ENCODE results near the gene FAM168A. TPM values are rescaled to one million over a fixed set of nuclear protein-coding genes. Genes with fewer than 3 reads are reported as not detected.

FAM168A gene
- total RNA-seq, 4 donors from 2014 or later: 22.2 to 35.7 (median 30.4) TPM

DNA sequence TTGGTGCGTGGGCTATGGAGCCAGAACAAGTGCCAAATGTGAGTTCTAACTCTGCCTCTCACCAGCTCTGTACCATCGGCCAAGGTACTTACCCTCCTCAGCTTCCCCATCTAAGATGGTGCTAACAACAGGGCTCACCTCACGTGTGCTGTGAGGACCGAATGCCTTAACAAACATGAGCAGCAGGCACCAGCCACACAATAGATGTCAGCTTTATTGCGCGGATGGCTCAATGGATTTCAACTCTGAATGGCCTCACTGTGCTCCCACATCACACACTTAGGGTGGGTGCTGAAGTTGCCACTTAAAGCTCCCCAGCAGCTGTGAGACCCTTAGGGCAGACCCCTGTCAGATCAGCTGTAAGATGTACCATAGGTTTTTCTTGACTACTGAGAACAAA is 197.6 kb downstream of the FAM168A start:
- peaks cover 0 to 2% (median 0%) of the 10 kb centered on the region in 3 donors for H3K36me3 ChIP-seq
- H3K27me3 ChIP-seq: no peaks in the 10 kb centered on the region
- no peak overlapping the region for H3K4me3 ChIP-seq
- DNase-seq: no peak
- TF ChIP-seq CTCF (IDR thresholded peaks at IDR 0.05): no peak
- TF ChIP-seq POLR2A (IDR thresholded peaks at IDR 0.05): no peak
- no peak overlapping the region for H3K27ac ChIP-seq
- no peaks in the 10 kb centered on the region for H3K4me1 ChIP-seq
- no peaks in the 10 kb centered on the region for H3K9me3 ChIP-seq

DNA sequence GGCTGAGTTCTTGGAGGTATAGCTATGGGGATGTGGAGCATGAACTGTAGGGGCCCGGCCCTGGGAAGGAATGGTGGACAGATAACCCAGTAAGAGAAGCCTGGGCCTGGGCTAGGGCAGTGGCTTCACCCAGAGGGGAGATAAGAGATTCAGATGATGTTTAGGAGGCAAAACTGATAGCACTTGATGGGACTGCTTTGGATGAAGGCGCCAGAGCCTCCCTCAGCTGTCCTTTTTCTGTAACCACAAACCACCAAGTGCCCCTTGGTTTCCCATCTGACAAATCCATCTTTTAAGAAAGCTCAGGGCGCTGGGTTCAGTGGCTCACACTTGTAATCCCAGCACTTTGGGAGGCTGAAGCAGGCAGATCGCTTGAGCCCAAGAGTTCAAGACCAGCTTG is 198.3 kb downstream of the FAM168A start:
- H3K4me1 ChIP-seq: no peaks in the 10 kb centered on the region
- no peak overlapping the region for H3K27ac ChIP-seq
- TF ChIP-seq CTCF (IDR thresholded peaks at IDR 0.05): no peak
- no peak for TF ChIP-seq POLR2A (IDR thresholded peaks at IDR 0.05)
- no peaks in the 10 kb centered on the region for H3K9me3 ChIP-seq
- no peaks in the 10 kb centered on the region for H3K36me3 ChIP-seq
- peak in 1 of 3 donors; percentile 35 for DNase-seq
- H3K4me3 ChIP-seq: no peak overlapping the region
- H3K27me3 ChIP-seq: no peaks in the 10 kb centered on the region

DNA sequence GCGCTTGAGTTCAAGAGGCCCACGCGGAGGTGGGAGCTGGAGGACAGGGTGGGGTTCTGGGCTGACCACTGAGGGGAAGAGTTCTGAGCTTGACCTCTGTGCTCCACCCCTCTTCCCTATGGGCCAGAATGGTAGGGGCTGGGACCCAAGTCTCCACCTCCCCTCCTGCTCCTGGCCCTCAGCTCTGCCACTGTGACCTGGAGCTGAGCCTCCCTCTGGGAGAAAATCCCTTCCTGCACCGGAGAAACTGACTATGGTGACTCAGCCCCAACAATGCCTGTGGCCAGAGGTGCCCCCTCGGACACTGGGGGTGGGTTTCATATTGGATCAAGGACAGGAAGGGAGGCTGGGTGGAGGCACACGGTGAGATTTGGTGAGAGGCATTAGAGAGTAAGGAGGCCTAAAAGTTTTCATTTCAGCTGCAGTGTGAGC is 198.7 kb downstream of the FAM168A start:
- Histone ChIP-seq H3K9me3 (no peaks in the 10 kb centered on the region), H3K36me3 (no peaks in the 10 kb centered on the region), H3K27ac (no peak overlapping the region)

DNA sequence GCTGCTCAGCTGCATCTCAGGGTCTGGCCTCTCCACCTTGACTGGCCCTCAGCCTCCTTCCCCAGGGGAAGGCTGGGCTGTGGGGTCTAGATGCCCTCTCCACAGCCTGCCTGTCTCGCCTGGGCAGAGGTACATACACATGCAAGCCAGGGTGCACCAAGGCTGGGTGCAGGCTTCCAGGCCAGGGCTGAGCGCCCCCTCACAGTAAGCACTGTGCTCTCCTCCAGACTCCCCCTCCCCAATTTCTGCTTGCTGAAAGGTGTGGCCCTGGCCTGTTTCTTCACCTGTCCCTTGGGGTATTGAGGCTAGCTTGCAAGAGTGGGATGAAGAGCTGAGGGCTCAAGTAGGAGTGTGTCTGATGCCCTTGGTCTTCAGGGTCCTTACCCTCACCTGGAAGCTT is 199.2 kb downstream of the FAM168A start:
- DNase-seq: peak in 1 of 3 donors; percentile 37
- Histone ChIP-seq H3K27ac (no peak overlapping the region), H3K4me1 (no peaks in the 10 kb centered on the region), H3K27me3 (no peaks in the 10 kb centered on the region), H3K9me3 (no peaks in the 10 kb centered on the region), H3K4me3 (no peak overlapping the region), H3K36me3 (no peaks in the 10 kb centered on the region)
- no peak for TF ChIP-seq CTCF (IDR thresholded peaks at IDR 0.05)
- no peak for TF ChIP-seq POLR2A (IDR thresholded peaks at IDR 0.05)

More for the DNA sequence above, 198.7 kb downstream of the FAM168A start:
- no peak overlapping the region for H3K4me3 ChIP-seq
- H3K4me1 ChIP-seq: no peaks in the 10 kb centered on the region
- no peak for DNase-seq
- TF ChIP-seq CTCF (IDR thresholded peaks at IDR 0.05): no peak
- TF ChIP-seq POLR2A (IDR thresholded peaks at IDR 0.05): no peak
- H3K27me3 ChIP-seq: no peaks in the 10 kb centered on the region

GRCh38 chr11:73398132-73398526 is 199.8 kb downstream of the FAM168A start:
- Histone ChIP-seq H3K4me1 (no peaks in the 10 kb centered on the region), H3K27ac (no peak overlapping the region), H3K4me3 (no peak overlapping the region), H3K9me3 (no peaks in the 10 kb centered on the region), H3K36me3 (no peaks in the 10 kb centered on the region), H3K27me3 (no peaks in the 10 kb centered on the region)
- TF ChIP-seq POLR2A (IDR thresholded peaks at IDR 0.05) (no peak), CTCF (IDR thresholded peaks at IDR 0.05) (no peak)
- DNase-seq: no peak

Data from Peyer's patch (tissue), 4 donors.